Suppressor macrophage (primary cell): Measurements from ENCODE around the gene PARVA.

ENCODE experiments used
- DNase-seq, 4 experiments: peaks; one replicate each; pipeline ENCODE4 v3.0.0-alpha.2; 2020 to 2022

The PARVA gene

DNA sequence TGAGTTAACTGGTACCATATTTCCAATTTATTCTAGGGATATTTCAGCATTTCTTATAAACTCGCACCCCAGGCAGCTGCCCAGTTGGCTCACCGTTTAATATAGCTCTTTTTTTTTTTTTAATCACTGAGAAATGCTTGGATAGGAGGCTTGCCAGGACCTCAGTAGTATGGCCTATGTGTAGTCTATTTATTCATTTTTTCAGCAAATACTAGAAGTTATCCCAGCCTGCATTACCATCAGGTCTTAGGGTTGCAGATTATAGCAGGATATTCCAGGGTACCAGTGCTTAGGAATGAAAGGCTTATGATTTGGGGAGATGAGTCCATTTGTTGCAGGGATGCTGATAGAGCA, 26.6 kb downstream of the PARVA start:
- DNase-seq = no peak

DNA sequence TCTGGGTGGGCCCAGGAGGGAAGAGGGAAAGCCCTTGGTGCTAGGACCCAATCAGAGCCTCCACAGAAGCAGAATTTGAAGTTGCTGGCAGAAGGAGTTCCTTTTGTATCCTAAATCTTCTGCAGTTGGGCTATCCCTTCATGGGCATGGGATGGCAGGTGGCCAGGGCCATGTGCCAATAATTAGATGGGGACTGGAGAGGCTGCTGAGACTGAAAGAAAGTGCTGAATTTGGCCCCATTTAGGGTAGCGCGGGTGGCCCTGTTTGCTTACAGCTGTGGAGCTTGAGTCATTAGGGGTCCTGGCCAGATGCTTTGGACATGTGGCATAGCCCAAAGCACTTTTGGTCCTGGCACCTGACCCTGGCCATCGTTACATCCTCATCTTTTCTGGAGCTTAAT, 27.1 kb downstream of the PARVA start:
- DNase-seq = no peak

DNA sequence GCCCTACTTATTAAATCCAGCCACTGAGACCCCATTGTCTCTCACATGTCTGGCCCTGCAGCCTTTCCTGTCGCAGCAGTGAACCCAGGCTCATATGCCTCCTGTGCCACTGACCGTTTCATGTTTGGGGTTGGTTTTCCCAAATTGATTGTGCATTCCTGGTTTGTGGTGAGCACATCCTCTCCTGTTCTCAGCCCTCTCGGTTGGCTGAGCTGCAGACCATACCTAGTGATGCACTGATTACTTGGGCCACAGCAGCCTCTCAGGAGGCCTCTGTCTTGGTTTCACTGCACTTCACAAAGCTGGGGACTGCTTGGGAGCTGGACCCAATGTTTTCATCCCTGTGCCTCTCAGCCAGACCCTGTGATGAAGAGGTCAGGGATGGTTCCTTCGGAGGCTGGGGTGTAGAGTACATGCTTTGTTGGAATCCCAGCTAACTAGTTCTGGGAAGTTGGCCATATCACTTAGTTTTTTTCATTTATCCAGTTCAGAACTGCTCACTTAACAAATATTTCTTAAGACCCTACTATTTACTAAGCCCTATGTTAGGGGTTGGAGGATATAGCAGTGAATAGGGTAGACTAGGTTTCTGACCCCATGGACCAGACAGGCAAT, 30.9 kb downstream of the PARVA start:
- no peak for DNase-seq

DNA sequence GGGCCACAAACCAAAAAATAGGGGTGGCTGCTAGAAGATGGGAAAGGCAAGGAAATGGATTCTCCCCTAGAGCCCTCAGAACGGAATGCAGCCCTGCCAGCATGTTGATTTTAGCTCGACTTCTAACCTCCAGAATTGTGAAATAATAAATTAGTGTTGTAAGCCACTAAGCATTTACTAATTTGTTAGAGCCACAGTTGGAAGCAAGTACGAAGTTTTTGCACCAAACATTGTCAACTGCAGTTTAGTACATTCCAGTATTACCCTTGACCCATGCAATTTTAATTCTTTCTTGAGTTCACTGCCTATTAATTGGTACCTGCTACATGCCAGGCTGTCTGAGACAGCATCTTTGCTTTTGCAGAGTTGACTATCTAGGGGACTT, 32.2 kb downstream of the PARVA start:
- no peak for DNase-seq

DNA sequence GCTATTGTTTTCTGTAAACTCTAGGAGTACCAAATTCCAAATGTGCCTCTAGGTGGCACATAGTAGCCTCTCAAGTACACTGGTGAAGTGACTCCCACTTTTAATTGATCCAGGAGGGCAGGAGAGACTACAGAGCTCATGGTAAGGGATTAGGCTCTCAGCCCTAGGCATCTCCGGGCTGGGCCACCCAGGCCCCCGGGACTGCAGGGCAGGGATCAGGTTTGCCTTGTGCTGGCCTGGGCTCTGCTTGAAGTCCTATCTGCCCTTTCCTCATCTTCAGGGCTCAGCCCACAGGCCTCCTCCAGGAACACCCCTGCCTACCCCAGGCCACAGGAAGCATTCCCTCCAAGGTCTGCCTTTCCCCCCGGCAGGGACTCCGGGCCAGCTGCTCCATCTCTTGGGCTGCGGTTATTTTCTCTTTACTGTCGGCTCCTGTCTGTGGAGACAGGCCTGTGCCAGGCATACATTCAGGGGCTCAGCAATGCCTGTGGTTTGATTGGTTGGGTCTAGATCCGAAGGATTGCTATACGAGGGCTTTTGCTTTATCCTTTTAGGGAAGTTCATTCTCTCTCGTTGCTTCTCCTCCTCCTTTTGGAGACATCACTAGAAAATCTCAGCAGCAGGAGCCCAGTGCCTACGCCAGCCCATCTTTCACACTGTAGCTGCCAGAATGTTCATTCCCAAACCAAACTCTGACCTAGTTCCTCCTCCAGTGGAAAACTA, 32.8 kb downstream of the PARVA start:
- DNase-seq = no peak

DNA sequence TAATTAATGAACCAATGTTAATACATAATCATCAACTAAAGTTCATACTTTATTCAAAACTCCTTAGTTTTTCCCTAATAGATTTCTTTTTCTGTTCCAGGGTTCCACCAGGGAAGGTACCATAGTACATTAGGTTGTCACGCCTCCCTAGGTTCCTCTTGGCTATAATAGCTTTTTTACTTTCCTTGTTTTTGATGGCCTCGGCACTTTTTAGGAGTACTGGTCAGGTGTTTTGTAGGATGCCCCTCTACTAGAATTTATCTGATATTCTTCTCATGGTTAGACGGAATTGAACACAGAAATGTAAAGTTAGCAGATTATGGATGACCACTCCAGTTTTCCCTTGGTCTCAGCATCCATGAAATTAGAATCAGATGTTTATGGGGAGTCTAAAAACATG, 34.0 kb downstream of the PARVA start:
- DNase-seq = no peak

DNA sequence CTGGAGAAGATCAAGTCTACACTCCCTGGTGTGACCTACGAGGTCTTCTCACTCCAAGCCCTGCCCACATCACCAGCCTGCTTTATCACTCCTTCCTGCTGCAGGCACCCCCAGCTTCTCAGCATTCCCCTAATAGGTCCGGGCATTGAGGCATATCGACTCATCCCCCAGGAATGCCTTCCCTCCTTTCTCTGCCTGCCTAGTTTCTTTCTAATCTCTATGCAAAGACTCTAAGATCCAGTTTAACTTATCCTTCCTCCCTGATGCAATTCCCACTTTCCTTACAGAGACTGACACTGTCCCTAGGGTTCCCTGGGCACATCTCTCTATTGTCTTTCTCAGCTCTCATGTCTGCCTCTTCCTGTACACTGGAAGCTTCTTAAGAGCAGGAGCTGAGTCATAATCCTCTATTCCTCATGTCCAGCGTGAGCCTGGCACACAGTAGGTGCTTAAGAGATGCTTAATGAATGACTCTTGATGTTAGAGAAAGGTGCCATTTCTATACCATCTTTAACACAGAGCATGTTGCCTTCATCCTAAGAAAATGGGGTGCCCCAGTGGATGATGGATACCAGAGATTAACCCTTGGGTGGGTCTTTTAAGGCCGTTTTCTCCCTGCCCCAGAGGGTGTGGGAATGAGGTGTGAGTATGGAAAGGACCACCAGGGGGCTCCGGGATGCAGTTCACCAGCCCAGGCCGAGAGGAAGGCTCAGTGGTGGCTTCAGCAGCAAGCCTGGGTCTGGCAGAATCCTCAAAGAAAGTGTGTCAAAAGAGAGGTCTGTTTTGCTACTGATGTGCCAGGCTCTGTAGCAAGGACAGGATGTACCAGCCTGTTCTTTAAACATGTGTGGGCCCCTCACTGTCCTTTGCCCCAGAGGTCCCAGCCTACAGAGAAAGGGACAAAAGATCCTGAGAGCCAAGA, 34.7 kb downstream of the PARVA start:
- DNase-seq = peak; percentile 18 to 52 (median 30)

DNA sequence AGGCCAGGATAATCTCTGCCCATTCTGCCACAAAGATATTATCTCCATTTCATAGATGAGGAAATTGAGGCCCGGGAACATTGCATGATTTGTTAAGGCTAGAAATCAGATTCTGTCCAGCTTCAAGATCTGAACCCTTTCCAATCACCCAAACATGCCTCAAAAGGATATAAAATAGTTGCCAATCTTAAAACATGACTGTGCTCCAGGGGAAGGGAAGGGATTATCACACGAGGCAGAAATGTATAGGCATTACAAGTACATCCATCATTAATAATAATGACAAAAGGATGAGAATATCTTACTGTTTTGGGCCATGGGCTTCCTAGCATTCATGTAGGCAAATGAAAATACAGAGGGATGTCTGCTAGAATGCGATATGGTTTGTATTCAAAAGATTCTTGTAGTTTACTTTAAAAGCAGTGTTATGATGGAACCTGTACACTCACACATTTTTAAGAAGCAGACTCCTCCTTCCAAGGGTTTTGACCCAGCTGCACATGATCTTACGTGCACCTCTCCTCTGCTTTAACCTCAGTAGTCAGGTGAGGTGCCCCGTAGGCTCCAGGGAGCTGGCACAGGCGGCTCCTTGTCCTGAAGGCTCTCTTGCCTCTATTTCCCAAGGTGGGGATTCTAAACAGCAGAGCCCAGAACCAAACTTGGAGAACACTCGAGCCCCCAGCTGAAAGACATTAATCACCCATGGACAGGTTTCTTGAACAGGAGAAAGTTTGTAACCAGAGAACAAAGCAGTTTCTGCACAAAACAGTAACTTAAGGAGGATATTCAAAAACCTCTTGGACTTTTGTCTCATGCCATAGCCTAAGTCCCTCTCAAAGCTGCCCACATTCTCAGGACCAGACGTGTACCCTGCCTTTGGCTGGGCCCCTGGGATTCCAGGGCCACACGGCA, 36.0 kb downstream of the PARVA start:
- no peak for DNase-seq

DNA sequence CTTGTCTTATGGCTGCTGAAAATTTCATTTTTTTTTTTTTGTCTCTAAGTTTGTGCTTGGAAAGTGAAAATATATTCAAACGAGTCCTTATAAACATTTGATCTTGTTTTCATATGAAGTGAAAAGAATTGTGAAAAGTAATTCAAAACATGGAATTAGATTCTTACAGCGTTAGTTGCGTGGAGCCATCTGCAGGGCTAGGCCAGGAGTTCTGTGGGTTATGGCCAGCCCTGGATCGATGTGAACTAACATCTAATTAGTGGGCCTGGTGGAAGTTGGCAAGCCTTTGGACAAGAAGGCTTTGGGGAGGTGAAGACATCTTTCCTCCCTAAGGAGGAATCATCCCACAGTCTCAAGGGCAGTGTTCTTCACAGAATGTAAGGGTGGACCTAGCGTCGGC, 37.2 kb downstream of the PARVA start:
- DNase-seq = no peak

DNA sequence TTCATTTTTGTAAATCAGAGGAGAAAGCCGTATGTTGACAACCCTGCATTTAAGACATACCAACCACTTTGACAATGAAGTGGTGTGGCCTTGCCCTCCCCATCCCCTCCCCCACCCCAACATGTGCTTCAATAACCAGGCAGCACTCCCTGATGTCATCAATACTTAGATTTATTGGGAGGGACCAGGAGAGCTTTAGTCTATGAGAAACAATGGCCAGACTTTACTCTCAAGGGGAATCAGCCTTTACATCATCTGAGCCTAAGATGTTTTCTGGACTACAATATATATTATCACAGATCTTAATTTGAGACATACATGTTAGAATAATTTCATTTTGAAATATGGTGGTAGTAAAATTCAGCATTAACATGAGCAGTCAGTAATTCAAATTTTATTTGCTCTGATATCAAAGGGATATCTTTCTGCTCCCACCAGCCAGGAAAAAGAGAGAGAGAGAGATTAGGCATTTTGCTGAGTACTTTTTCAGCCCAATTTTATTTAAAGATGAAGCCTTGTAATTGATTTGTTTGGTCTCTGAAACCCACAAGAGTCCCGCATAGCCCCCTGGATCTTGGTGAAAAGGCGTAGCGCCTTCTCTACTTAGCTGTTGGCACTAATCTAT, 38.1 kb downstream of the PARVA start:
- no peak for DNase-seq

DNA sequence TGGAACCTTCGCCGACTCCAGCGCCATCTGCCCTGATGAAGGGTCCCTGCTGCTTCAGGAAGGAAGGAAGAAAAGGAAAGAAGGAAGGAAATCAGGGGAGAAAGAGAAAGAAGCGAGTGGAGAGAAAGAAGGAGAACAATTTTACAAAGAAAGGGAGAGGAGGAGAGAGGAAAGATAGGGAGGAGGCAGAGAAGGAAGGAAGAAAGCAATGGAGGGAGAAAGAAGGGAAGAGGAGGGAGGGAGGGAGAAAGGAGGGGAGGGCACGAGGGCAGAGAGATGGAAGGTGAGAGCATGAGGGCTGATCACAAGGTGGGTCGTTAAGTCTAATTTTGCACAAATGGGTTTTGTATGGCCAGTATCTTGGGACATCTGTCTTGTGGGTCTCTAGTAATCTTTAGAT, 39.2 kb downstream of the PARVA start:
- DNase-seq = no peak

DNA sequence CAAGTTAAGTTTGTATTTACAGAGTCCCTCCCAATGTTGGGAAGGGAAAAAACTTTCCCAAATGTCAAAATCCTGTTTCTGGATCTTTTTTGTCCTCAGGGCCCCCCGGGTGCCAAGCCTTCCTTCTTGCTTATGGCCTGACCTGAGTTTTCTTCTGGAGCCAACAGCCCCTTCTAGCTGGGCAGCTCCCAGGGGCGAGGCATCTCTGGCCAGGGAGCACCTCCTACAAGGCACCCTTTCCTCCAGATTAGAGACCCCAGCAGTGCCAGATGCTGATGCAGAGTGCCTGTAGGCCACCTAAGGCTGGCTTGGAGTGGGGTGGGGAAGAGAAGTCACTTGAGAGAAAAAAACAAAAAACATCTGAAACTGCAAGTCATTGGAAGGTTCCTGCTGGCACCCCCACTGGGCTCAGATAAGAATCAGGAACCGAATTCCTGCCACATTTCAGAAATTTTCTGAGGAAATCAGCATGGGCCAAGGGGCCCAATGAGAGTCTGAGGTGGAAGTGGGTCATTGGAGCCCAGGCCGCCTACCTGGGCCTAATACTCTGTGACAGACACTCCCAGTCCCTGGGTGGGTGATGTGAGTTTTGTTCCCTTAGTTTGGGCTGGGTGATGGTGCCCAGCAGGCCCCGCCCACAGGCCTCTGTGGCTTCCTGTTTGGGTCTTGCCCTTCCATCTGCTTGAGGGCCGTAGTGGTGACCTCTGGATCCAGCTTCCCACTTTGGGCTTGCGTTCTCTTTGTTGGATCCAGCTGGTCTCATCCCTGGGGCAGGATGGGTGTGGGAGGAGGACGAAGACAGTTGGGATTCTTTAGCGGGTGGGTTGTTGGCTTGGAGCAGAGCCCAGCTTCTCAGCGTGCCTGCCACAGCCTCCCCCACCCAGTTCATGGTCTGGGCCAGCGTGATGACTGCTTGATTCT, 40.6 kb downstream of the PARVA start:
- DNase-seq = peak in 2 of 4 experiments; percentile 1 to 3

DNA sequence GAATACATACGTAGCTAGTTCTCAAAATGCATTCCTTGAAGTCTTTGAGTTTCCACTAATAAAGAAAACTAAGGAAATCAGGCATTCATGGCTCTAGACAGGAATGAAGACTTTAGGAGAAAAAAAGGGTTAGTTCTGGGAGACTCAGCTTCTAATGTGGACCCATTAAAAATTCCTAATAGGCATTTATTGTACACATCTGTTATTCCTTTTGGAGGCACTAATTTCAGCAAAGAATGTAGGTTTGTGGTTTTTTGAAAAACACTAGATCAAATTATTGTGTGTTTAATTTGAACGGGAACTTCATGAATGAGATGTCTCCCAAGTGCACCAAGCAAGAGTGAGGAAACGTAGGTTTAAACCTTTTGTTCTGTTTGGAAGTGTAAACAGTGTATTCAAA, 42.7 kb downstream of the PARVA start:
- DNase-seq = no peak

DNA sequence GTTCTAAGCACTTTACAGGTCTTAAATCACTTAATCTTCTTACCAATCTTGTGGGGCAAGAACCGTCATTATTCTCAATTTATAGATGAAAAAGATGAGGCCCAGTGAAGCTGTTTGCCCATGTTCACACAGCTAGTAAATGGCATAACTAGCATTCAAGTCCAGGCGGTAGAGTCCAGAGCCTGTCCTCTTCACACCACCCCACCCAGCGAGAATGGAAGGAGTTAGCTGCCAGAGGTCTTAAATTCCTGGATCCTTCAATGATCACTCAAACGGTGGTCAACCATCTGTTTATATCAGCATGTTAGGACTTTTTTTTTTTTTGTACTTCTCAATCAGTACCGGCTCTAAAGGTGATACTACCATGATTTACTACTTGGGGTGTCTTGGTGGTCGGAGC, 43.3 kb downstream of the PARVA start:
- no peak for DNase-seq

DNA sequence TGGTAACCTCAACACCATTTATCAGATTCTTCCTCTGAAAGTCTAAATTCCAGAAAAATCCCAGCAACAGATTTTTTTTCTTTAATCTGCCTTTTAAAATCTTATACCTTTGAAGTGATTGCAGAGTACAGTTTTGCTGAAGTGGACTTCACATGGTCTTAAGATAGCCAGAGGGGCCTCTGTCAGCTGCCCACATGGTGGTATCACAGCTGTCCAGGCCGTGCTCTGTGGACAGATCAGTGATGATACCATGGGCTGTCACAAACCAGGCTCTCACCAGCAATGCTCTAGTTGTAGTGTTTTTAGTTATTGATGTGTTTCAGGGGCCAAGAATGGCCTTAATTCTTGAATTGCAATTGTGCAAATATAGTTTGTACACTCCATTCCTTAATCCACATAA, 44.0 kb downstream of the PARVA start:
- DNase-seq = no peak

DNA sequence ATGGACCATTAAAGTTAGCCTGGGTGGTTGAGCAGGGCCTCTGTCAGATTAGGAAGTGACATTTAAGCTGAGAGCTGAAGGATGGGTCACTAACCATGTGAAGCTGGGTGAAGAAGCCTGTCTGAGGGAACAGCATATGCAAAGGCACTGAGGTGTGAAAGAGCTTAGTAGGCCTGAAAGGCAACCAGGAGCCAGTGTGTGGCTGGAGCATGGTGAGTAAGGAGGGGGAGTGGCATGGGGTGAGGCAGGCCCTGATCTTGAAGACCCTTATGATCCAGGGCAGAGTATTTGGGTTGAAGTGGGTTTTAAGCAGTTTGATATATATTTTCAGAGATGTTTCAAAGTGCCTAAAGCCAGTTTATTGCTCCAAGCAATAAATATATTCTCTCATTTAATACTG, 48.8 kb downstream of the PARVA start:
- no peak for DNase-seq

DNA sequence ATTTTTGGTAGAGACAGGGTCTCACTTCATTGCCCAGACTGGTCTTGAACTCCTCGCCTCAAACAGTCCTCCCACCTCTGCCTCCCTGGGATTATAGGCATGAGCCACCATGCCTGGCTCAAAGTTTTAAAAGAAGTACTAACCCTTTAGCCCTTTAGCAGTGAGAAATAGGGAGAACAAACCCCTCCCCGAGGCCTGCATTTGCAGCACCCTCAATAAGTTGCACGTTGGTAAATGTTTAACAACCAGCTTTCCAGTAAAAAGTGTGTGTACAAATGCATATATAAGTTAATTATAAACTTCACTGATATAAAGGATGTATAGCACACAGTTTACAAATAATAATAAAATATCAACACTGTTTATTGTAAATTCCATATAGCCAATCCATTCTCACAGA, 51.8 kb downstream of the PARVA start:
- DNase-seq = no peak

DNA sequence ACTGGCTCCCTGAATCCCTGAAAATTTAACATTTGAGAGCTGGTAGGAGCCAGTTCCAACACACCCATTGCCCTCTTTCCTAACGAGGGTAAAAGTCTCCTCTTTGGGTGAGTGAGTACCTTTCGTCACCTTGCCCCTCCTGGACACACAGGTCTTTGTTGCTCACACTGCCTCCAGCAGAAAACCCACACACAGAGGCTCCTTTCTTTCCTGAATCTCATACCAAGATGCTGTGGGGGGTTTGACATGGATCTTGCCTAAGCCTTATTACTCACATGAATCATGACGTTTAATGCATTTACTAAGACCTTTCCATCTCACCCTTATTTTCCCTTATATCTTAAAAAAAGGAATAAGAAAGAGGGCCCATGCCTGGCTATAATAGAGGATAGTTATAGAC, 53.0 kb downstream of the PARVA start:
- DNase-seq = no peak

DNA sequence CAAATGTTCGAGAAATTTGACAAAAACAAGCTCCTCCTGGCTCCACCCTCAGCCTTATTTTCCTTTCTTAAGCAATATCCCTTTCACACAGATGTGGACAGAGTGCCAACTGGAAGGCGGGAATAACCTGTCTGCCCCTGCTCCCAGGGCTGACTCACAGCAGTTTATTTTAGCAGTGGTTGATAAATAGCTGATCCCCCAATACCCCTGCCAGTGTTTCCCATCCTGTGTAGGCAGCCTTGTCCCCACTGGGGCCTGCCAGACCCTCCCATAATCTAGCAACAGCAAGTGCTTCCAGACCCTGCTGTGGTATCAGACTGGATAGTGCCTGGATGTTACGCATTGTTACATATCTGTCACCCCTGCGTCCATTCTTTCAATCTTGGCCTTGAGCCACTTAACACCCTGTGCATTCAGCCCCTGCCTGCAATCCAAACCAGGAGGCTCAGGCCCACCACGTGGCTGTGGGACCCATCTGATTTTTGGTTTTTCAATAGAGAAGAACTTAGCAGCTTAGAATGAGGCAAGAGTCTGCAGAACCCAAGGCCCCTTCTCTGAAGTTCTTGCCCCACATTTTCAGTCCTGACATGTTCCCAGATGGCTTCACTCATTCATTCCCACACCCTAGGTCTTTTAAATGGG, 53.7 kb downstream of the PARVA start:
- DNase-seq = no peak

DNA sequence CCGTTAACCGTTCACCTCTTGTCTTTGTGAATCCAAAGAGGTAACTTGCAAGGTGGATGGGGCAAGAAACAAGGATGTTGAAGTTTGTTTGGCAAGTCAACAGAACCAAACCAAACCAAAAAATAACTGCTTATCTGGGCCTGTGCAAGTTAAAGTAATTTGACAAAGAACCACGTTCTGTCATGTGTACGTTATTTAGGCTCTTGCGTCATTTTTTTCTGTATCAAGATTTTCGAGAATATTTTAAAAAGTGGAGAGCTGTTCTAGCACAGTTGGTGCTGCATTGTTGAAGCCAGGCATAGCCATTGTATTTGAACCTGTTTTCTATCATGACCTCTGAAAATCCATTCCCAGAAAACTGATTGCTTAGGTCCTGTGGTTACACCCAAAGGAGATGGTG, 55.1 kb downstream of the PARVA start:
- no peak for DNase-seq

DNA sequence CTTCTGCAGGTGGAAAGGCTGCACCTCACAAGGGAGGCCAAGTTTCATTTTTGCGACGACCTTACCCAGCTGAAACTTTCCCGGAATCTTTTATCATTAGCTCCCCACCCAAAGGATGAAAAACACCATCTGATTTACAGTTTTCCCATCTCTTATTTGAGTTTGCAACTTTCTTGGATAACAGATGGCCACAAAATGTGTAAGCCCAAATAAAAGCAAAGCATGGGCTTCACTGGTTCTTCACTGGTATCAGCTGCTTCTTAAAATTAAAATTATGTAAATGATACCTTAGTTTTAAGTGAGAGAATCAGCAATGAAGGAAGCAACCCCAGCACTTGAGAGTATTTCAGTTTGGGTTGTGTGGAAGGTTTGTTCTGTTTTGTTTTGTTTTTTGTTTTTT, 55.8 kb downstream of the PARVA start:
- DNase-seq = no peak
